NCI-H1436 (cell line): ENCODE results near the gene PIK3AP1.
"Not testable (repeated sequence)": the region's sequence is repeated elsewhere in the genome, so short reads cannot be mapped to it uniquely, and the experiment has no call there.

Experiments used
- DNase-seq: peaks from one replicate; lab custom pipeline; 2025; lab: John Stamatoyannopoulos, UW

The PIK3AP1 gene

DNA sequence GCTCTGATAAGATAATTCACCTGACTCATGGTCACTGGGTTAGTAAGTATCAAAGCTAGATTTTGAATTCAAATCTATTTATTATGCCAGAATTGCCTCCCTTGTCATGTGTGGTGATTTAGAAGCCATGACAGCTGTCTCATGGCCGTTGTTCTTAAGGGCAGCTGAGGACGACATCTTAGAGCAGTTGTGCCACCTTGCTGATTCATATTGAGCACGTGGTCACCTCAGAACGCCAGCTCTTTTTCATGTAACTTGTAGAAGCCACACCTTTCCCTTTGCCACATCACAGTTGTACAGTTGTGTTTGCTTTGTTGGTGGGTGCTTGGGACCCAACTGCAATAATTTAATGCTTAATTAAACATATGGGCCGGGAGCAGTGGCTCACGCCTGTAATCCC is 4.3 kb upstream of the PIK3AP1 start:
- no peak for DNase-seq

DNA sequence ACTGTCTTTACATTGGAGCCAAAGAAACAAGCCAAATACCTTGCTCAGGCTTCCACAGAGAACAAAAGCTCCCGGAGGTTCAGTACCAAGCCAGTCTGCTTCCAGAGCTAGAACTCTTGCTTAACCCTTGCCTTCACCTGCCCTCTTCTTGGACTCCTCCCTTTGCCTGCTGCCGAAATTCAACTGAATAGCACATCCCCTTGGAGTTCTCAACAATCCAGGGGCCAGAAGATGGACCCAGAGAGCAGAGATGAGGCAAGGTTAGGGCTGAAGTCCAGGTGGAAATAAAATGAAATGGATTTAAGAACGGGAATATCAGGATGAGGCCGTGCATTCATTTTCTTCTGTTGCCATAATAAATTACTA is 876 bp upstream of the PIK3AP1 start:
- no peak for DNase-seq

DNA sequence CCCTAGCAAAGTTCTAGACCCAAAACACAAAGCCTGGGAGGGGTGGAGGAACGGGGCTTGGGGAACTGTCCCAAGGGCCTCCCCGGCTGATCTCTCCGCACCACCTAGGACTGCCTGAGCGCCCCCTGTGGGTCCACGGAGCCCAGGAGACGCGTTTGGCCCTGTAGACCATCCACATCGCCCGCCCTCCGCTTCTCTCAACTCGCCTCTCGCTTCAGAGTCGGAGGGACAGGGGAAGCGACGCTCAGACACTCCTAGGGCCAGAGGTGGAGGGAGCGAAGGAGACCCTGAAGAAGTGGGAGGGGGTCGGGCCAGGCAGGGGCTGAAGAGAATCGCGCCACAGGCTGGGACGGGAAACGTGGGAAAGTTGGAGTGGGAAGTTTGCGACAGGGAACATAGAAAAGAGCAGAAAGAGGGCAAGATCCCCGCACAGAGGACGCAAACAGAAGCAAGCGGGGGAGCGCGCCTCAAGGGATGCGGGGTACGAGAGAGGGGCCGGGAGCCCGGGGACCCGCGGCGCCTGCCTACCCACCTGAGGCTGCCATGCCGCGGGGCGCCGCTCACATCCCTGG is 378 bp downstream of the PIK3AP1 start:
- DNase-seq = no peak

- DNase-seq = no peak
Observed at GRCh38 chr10:96719200-96719599, 1.1 kb downstream of the PIK3AP1 start.

DNA sequence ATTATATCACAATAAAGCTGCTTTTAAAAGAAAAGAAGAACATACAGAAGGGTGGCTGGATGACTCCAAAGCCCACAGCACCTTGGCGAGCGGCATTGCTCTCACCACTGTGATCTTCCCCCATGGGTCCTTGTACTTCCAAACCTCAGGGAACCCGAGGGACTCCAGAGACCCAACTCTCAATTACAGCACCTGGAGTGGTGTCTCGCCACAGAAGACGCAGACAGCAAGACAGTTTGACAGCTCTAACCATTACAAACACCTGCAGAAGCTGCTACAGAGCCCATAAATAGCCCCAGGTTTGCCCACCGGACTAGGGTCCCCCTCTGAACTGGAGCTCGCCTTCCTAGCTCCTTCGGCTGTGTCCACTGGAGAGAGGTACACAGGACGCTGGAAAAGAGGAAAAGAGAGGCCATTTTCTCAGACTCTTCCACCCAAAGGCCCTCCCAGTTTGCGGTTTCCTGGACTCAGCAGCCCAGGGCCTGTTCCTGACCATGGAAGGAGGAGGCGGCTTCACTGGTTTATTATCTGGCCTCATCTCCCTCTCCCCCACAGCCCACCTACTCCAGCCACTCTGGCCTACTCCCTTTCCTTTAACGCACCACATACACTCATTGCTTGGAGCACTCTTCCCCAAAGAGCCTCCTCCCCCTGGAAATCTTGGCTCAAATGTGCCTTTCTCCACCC is 1.9 kb downstream of the PIK3AP1 start:
- no peak for DNase-seq

DNA sequence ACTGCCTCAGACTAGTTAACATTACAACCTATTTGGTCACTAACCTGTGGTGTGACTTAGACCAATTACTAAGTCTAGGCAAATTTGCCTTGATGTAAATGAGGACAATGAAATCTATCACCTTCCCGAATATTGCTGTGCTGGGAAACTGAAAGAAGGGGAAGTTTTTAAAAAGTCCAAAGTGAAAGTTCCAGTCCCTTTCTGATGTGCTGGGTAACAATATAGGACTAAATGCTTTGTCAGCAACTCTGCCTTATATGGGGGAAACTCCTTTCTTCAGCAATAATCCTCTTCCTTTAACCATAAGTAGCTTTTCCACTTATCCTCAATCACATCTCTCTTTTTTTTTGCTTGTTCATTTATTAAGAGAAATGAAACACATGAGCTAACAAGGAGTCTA is 3.9 kb downstream of the PIK3AP1 start:
- no peak for DNase-seq

- no peak for DNase-seq
Observed at GRCh38 chr10:96714746-96715255, 5.5 kb downstream of the PIK3AP1 start.

DNA sequence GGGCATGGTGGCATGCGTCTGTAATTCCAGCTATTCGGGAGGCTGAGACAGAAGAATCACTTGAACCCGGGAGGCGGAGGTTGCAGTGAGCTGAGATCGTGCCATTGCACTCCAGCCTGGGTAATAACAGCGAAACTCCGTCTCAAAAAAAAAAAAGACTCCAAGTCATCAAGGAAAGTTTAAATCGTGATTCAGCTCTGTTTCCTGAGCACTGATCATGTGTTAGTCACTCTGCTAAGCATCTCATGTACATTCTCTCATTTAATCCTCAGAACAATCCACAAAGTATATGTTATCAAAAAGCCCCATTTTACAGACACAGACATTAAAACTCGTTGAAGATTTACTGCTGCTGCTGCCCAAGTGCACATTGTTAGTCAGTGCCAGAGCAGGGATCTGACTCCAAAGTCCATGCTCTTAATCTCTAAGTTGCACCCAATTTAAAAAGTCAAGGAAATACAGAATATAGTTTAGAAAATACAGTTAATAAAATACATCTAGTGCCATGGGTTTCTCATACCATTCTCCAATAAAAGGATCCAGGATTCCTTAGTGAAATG is 6.2 kb downstream of the PIK3AP1 start:
- DNase-seq = no peak

DNA sequence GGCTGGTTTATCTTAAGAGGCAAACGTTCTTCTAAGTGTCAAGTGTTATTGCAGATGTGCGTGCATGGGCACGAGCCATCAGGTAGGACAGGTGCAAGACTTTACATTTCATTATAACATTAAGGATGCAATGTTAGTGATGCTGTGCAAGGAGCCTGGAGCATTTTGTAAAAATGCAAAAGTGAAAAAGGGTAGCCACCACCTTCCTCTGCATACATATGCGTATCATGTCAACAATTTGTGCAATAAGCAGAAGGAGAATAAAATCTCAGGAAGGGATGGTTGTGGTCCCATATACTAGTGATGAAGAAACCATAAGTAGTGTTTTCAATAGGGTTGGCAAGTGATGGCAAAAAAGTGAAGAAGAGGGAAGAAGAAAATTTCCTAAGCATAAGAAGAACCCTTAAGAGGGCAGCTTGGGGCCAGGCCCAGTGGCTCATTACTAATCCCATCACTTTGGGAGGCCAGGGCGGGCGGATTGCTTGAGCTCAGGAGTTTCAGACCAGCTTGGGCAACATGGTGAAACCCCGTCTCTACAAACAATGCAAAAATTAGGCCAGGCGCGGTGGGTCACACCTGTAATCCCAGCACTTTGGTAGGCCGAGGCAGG is 7.5 kb downstream of the PIK3AP1 start:
- DNase-seq = no peak

DNA sequence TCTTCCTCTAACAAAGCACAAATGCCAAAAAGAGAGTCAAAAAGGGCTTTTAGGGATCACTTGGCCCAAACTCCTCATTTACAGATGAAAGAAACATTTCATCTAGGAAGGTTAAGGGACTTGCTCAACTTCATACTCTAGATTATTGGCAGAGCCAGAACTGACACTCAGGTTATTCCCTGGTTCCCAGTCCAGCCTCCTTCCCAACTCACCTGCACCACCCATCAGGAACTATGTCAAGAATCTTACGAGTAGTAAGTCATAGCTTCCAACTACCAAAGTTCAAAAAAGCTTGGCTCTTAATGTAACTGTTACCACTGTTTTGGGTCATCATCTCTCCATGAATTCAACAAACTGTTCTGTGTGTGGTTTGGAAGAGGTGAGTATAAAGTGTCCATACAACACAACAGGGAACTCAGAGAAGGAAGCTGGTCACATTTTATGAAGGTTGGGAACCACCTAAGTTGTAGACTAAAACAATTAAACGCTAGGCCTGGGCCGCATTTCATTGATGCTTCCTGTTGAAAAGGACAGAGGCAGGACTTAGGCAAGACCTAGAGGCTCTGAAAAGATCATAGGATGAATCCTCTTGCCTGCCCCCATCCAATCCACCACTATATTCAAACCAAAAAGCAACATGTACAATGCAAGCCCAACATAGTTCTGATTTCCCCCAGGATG is 9.1 kb downstream of the PIK3AP1 start:
- no peak for DNase-seq

GRCh38 chr10:96709525-96709924 is 10.8 kb downstream of the PIK3AP1 start:
- no peak for DNase-seq

GRCh38 chr10:96708996-96709395 is 11.3 kb downstream of the PIK3AP1 start:
- DNase-seq = no peak

GRCh38 chr10:96708456-96708855 is 11.9 kb downstream of the PIK3AP1 start:
- no peak for DNase-seq

DNA sequence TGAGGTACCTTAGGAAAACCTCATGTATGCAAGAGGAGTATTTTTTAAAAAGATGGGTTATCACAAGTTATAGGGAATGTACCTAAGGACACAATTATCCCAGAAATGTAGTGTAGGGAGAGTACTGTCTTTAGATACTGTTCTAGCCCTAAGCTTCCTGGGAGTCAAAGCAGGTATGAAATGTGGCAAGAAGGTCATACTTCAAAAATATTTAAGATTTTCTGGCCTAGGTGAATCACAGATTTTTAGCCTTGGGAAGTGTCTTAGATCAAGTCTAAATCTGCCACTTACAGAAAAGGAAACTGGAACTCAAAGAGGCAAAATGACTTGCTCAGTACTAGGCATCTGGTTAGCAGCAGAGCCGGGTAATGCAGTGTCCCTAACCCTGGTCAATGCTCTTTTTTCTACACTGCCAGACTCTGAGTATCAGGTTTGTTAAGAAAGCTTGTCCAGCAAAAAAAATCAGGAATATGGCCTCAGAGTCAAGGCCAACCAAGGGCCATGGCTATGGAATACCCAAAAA is 13.9 kb downstream of the PIK3AP1 start:
- DNase-seq = no peak

DNA sequence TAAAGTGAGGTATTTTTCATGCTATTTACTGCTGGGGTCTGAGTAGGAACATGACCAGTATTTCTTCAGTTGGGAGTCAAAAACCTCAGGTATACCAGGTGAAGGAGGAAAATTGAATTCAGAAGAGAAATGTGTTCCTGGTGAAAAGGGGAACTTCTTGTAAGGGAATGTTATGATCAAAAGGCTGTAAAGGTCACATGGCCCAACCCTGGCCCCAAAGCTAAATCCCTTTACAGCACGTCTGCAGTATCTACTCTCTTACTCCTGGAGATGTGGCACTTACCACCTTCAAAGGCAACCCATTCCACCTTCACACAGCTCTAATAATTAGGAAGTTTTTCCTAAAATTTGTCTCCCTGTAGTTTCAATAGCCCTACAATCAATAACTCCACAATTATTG is 15.2 kb downstream of the PIK3AP1 start:
- no peak for DNase-seq

- no peak for DNase-seq
Observed at GRCh38 chr10:96704563-96704962, 15.8 kb downstream of the PIK3AP1 start.

GRCh38 chr10:96703358-96703757 is 17.0 kb downstream of the PIK3AP1 start:
- no peak for DNase-seq

- no peak for DNase-seq
Observed at GRCh38 chr10:96701265-96701664, 19.0 kb downstream of the PIK3AP1 start.

GRCh38 chr10:96700374-96701099 is 19.8 kb downstream of the PIK3AP1 start:
- no peak for DNase-seq

DNA sequence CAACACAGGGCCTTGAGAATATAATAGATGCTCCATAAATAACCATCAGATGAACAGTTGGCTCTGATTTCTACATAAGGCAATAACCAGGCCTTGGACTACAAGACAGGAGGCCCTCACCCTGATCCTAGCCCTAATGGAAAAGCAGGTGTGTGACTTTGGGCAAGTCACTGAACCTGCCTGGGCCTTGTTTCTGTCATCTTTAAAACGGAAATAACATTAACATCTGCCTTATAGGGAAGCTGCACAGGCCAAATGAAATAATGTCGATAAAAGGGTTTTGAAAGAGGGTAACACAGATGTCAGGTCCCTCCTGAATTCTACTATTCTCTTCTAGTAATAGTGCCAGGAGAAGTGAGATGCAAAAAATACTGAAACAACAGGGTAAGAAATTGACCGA is 20.7 kb downstream of the PIK3AP1 start:
- DNase-seq = no peak

DNA sequence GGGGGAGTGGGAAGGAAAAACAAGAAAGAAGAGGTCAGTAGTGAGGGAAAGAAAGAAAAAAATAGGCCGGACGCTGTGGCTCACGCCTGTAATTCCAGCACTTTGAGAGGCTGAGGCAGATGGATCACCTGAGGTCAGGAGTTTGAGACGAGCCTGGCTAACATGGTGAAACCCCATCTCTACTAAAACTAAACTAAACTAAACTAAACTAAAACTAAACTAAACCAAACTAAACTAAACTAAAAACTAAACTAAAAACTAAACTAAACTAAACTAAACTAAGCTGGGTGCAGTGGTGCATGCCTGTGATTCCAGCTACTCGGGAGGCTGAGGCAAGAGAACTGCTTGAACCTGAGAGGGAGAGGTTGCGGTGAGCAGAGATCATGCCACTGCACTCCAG is 22.0 kb downstream of the PIK3AP1 start:
- not testable (repeated sequence) for DNase-seq

GRCh38 chr10:96697438-96697837 is 22.9 kb downstream of the PIK3AP1 start:
- DNase-seq = no peak
